Activated CD8-positive, alpha-beta T cell treated with anti-CD3 and anti-CD28 coated beads, Interleukin-2, amount 10 ng/mL, durations not matched to agents 7 days and 5 days (primary cell): ENCODE data around the gene MCC. TPM values are rescaled to one million over a fixed set of nuclear protein-coding genes. Genes with fewer than 3 reads are reported as not detected.
A peak's percentile ranks its signal among the peaks of the same experiment; 100 is the strongest.
"Not testable (repeated sequence)": the region's sequence is repeated elsewhere in the genome, so short reads cannot be mapped to it uniquely, and the experiment has no call there.

ENCODE experiments used
- ATAC-seq: fragments of 150-1000 bp; cut with Tn5 transposase; one replicate; pipeline ENCODE4 v1.10.0; 2021; ENCODE audit warnings: moderate library complexity
- CTCF ChIA-PET: fragments of 350-600 bp; sonication (Branson Sonifier 250); formaldehyde crosslinking; loops from one replicate; lab custom pipeline; 2021; ENCODE audit warnings: antibody characterized with exemption; lab: Charles Lee
- POLR2A ChIA-PET: fragments of 350-600 bp; sonication (Branson Sonifier 250); formaldehyde crosslinking; loops from one replicate; lab custom pipeline; 2021; ENCODE audit warnings: antibody characterized with exemption; lab: Charles Lee
- DNase-seq: peaks from one replicate; pipeline ENCODE4 v3.0.0-alpha.2; 2020
- H3K27ac Mint-ChIP-seq: one replicate; pipeline ENCODE4 v1.8.0; 2021; ENCODE audit warnings: mild to moderate bottlenecking, mixed read lengths
- H3K27me3 Mint-ChIP-seq: one replicate; pipeline ENCODE4 v1.8.0; 2021; ENCODE audit warnings: low read depth, mixed read lengths
- H3K36me3 Mint-ChIP-seq: one replicate; pipeline ENCODE4 v1.8.0; 2021; ENCODE audit warnings: low read depth, mixed read lengths
- H3K4me1 Mint-ChIP-seq: one replicate; pipeline ENCODE4 v1.8.0; 2021; ENCODE audit warnings: low read depth, mixed read lengths
- H3K4me3 Mint-ChIP-seq: one replicate; pipeline ENCODE4 v1.8.0; 2021; ENCODE audit warnings: mild to moderate bottlenecking, mixed read lengths
- H3K9me3 Mint-ChIP-seq: one replicate; pipeline ENCODE4 v1.8.0; 2022; ENCODE audit warnings: mixed read lengths; ENCODE audit not compliant: insufficient read depth
- total RNA-seq, 2 experiments: library from RNA; stranded (reverse); gene quantifications; one replicate each; pipeline ENCODE4 v1.2.3, GENCODE V29; 2021

Gene MCC
- total RNA-seq, 2 experiments from 2014 or later: 7.6 to 8.0 TPM

- H3K4me3 Mint-ChIP-seq: no peak overlapping the region
- no peak for ATAC-seq
- H3K4me1 Mint-ChIP-seq: peaks cover 25% of the 10 kb centered on the region
- ChIA-PET POLR2A (no interaction called here), CTCF (no interaction called here)
- H3K36me3 Mint-ChIP-seq: peaks cover 17% of the 10 kb centered on the region
- H3K27ac Mint-ChIP-seq: no peak overlapping the region
- peaks cover 73% of the 10 kb centered on the region for H3K27me3 Mint-ChIP-seq
- no peak for DNase-seq
- peaks cover 21% of the 10 kb centered on the region for H3K9me3 Mint-ChIP-seq
These were observed 2.1 kb upstream of the MCC start for GRCh38 chr5:113490317-113490716.

- H3K9me3 Mint-ChIP-seq: peaks cover 21% of the 10 kb centered on the region
- ChIA-PET CTCF (no interaction called here), POLR2A (interaction anchor here (1.0 kb wide), 1 partner anchor 25 kb away, joined by 4 read pairs; no protein-coding TSS in a partner anchor)
- H3K4me3 Mint-ChIP-seq: peak overlapping the region; percentile 5
- H3K27ac Mint-ChIP-seq: no peak overlapping the region
- H3K27me3 Mint-ChIP-seq: peaks cover 71% of the 10 kb centered on the region
- DNase-seq (peak; percentile 37), ATAC-seq (peak; percentile 69)
- peaks cover 25% of the 10 kb centered on the region for H3K4me1 Mint-ChIP-seq
- peaks cover 17% of the 10 kb centered on the region for H3K36me3 Mint-ChIP-seq
These were observed 1.0 kb upstream of the MCC start for GRCh38 chr5:113489299-113489698.

- ChIA-PET POLR2A (interaction anchor here (1.0 kb wide), 1 partner anchor 26 kb away, joined by 4 read pairs; no protein-coding TSS in a partner anchor), CTCF (interaction anchor here (1.3 kb wide), 1 partner anchor 25 kb away, joined by 4 read pairs; the partner anchor contains the start of gene YTHDC2)
- H3K36me3 Mint-ChIP-seq: peaks cover 17% of the 10 kb centered on the region
- ATAC-seq (peak; percentile 38), DNase-seq (no peak)
- H3K4me3 Mint-ChIP-seq: peak overlapping the region; percentile 69
- peaks cover 21% of the 10 kb centered on the region for H3K9me3 Mint-ChIP-seq
- H3K27me3 Mint-ChIP-seq: peaks cover 71% of the 10 kb centered on the region
- H3K4me1 Mint-ChIP-seq: peaks cover 25% of the 10 kb centered on the region
- no peak overlapping the region for H3K27ac Mint-ChIP-seq
These were observed 462 bp upstream of the MCC start for GRCh38 chr5:113488645-113489184.

- ChIA-PET CTCF (no interaction called here), POLR2A (interaction anchor here (0.9 kb wide), 1 partner anchor 109 kb away, joined by 3 read pairs; no protein-coding TSS in a partner anchor)
- Mint-ChIP-seq H3K27me3 (peaks cover 74% of the 10 kb centered on the region), H3K36me3 (peaks cover 17% of the 10 kb centered on the region), H3K4me3 (peak overlapping the region; percentile 69), H3K9me3 (peaks cover 21% of the 10 kb centered on the region), H3K4me1 (peaks cover 25% of the 10 kb centered on the region), H3K27ac (no peak overlapping the region)
- ATAC-seq (peak; percentile 20), DNase-seq (no peak)
These were observed 855 bp downstream of the MCC start for GRCh38 chr5:113487416-113487780.

GRCh38 chr5:113480243-113480642 is 8.0 kb downstream of the MCC start:
- H3K9me3 Mint-ChIP-seq: no peaks in the 10 kb centered on the region
- no peaks in the 10 kb centered on the region for H3K36me3 Mint-ChIP-seq
- POLR2A ChIA-PET: no interaction called here
- H3K4me3 Mint-ChIP-seq: no peak overlapping the region
- peaks cover 59% of the 10 kb centered on the region for H3K27me3 Mint-ChIP-seq
- no peaks in the 10 kb centered on the region for H3K4me1 Mint-ChIP-seq
- DNase-seq (no peak), ATAC-seq (no peak)
- CTCF ChIA-PET: no interaction called here
- H3K27ac Mint-ChIP-seq: no peak overlapping the region

GRCh38 chr5:113478691-113479090 is 9.6 kb downstream of the MCC start:
- CTCF ChIA-PET: no interaction called here
- Mint-ChIP-seq H3K4me1 (no peaks in the 10 kb centered on the region), H3K27ac (no peak overlapping the region), H3K4me3 (no peak overlapping the region), H3K36me3 (no peaks in the 10 kb centered on the region), H3K9me3 (no peaks in the 10 kb centered on the region), H3K27me3 (peaks cover 56% of the 10 kb centered on the region)
- no peak for DNase-seq
- POLR2A ChIA-PET: no interaction called here
- no peak for ATAC-seq

GRCh38 chr5:113474100-113474728 is 14.0 kb downstream of the MCC start:
- ChIA-PET POLR2A (no interaction called here), CTCF (interaction anchor here (1.1 to 1.5 kb wide), 2 partner anchors 13 to 138 kb away, joined by 3 read pairs; no protein-coding TSS in a partner anchor)
- DNase-seq: no peak
- no peak overlapping the region for H3K4me3 Mint-ChIP-seq
- no peaks in the 10 kb centered on the region for H3K9me3 Mint-ChIP-seq
- H3K27me3 Mint-ChIP-seq: peaks cover 44% of the 10 kb centered on the region
- no peak for ATAC-seq
- peaks cover 1% of the 10 kb centered on the region for H3K36me3 Mint-ChIP-seq
- no peaks in the 10 kb centered on the region for H3K4me1 Mint-ChIP-seq
- no peak overlapping the region for H3K27ac Mint-ChIP-seq

GRCh38 chr5:113463032-113463431 is 25.2 kb downstream of the MCC start:
- CTCF ChIA-PET: no interaction called here
- Mint-ChIP-seq H3K9me3 (no peaks in the 10 kb centered on the region), H3K36me3 (no peaks in the 10 kb centered on the region), H3K4me1 (no peaks in the 10 kb centered on the region), H3K4me3 (no peak overlapping the region), H3K27ac (no peak overlapping the region), H3K27me3 (peaks cover 23% of the 10 kb centered on the region)
- ATAC-seq (no peak), DNase-seq (no peak)
- POLR2A ChIA-PET: no interaction called here

GRCh38 chr5:113457106-113457505 is 31.1 kb downstream of the MCC start:
- DNase-seq, CTCF ChIA-PET, H3K9me3 Mint-ChIP-seq, H3K4me3 Mint-ChIP-seq, H3K27me3 Mint-ChIP-seq, H3K4me1 Mint-ChIP-seq, ATAC-seq, H3K36me3 Mint-ChIP-seq, POLR2A ChIA-PET, H3K27ac Mint-ChIP-seq: not testable (repeated sequence)

GRCh38 chr5:113452941-113453340 is 35.3 kb downstream of the MCC start:
- DNase-seq (no peak), ATAC-seq (no peak)
- H3K4me3 Mint-ChIP-seq: no peak overlapping the region
- H3K9me3 Mint-ChIP-seq: no peaks in the 10 kb centered on the region
- no peaks in the 10 kb centered on the region for H3K36me3 Mint-ChIP-seq
- POLR2A ChIA-PET: no interaction called here
- H3K27me3 Mint-ChIP-seq: peaks cover 15% of the 10 kb centered on the region
- H3K27ac Mint-ChIP-seq: no peak overlapping the region
- CTCF ChIA-PET: no interaction called here
- H3K4me1 Mint-ChIP-seq: peaks cover 4% of the 10 kb centered on the region

GRCh38 chr5:113451797-113452196 is 36.5 kb downstream of the MCC start:
- Mint-ChIP-seq H3K36me3 (no peaks in the 10 kb centered on the region), H3K27ac (no peak overlapping the region), H3K27me3 (peaks cover 22% of the 10 kb centered on the region), H3K4me1 (peaks cover 4% of the 10 kb centered on the region), H3K9me3 (no peaks in the 10 kb centered on the region), H3K4me3 (no peak overlapping the region)
- POLR2A ChIA-PET: no interaction called here
- ATAC-seq (no peak), DNase-seq (no peak)
- CTCF ChIA-PET: no interaction called here

- no peak overlapping the region for H3K4me3 Mint-ChIP-seq
- peaks cover 4% of the 10 kb centered on the region for H3K4me1 Mint-ChIP-seq
- DNase-seq: no peak
- no peak overlapping the region for H3K27ac Mint-ChIP-seq
- peaks cover 27% of the 10 kb centered on the region for H3K27me3 Mint-ChIP-seq
- CTCF ChIA-PET: no interaction called here
- H3K36me3 Mint-ChIP-seq: no peaks in the 10 kb centered on the region
- POLR2A ChIA-PET: no interaction called here
- no peaks in the 10 kb centered on the region for H3K9me3 Mint-ChIP-seq
- ATAC-seq: no peak
These were observed 37.3 kb downstream of the MCC start for GRCh38 chr5:113450929-113451328.
